Stimulated activated CD4-positive, alpha-beta T cell treated with anti-CD3 and anti-CD28 coated beads, Interleukin-12 subunit alpha, Interleukin-12 subunit beta, amount 100 ng/mL, for 48 hours (primary cell): Measurements from ENCODE around the gene IRF4.

Experiments
- DNase-seq, 3 donors: peaks; one replicate each; pipeline ENCODE4 v3.0.0-alpha.2; 2020; ENCODE audit warnings: low read depth in 2 of 3, low spot score in 1 of 3

The IRF4 gene

GRCh38 chr6:353642-354614 is 37.6 kb upstream of the IRF4 start:
- DNase-seq, result no peak

GRCh38 chr6:354631-355280 is 36.8 kb upstream of the IRF4 start:
- no peak for DNase-seq

- no peak for DNase-seq
These were observed 36.0 kb upstream of the IRF4 start for GRCh38 chr6:355373-356208.

- peak in 1 of 3 donors; percentile 3 for DNase-seq
These were observed 34.7 kb upstream of the IRF4 start for GRCh38 chr6:356828-357251.

- no peak for DNase-seq
These were observed 34.2 kb upstream of the IRF4 start for GRCh38 chr6:357261-357790.

- no peak for DNase-seq
These were observed 33.7 kb upstream of the IRF4 start for GRCh38 chr6:357791-358341.

- no peak for DNase-seq
These were observed 33.1 kb upstream of the IRF4 start for GRCh38 chr6:358432-358831.

GRCh38 chr6:358847-359246 is 32.7 kb upstream of the IRF4 start:
- DNase-seq, result no peak

GRCh38 chr6:359261-360035 is 32.1 kb upstream of the IRF4 start:
- no peak for DNase-seq

GRCh38 chr6:360349-360748 is 31.2 kb upstream of the IRF4 start:
- DNase-seq, result no peak

GRCh38 chr6:360764-361373 is 30.7 kb upstream of the IRF4 start:
- DNase-seq, result no peak

GRCh38 chr6:361411-362132 is 30.0 kb upstream of the IRF4 start:
- DNase-seq, result no peak

GRCh38 chr6:362231-362923 is 29.2 kb upstream of the IRF4 start:
- no peak for DNase-seq

GRCh38 chr6:362924-363249 is 28.7 kb upstream of the IRF4 start:
- DNase-seq, result no peak

GRCh38 chr6:363291-363690 is 28.3 kb upstream of the IRF4 start:
- no peak for DNase-seq

- DNase-seq, result no peak
These were observed 27.6 kb upstream of the IRF4 start for GRCh38 chr6:363909-364308.

GRCh38 chr6:364609-365540 is 26.7 kb upstream of the IRF4 start:
- DNase-seq, result no peak

GRCh38 chr6:365835-366234 is 25.7 kb upstream of the IRF4 start:
- no peak for DNase-seq
